ENCODE data around the gene MFSD11. TPM values are rescaled to one million over a fixed set of nuclear protein-coding genes. Genes with fewer than 3 reads are reported as not detected.
A peak's percentile ranks its signal among the peaks of the same experiment; 100 is the strongest.
"Not testable (repeated sequence)": the region's sequence is repeated elsewhere in the genome, so short reads cannot be mapped to it uniquely, and the experiment has no call there.

Gene MFSD11
- total and polyA plus RNA-seq, 11 donors = 14.3 to 36.5 (median 25.3) TPM

DNA sequence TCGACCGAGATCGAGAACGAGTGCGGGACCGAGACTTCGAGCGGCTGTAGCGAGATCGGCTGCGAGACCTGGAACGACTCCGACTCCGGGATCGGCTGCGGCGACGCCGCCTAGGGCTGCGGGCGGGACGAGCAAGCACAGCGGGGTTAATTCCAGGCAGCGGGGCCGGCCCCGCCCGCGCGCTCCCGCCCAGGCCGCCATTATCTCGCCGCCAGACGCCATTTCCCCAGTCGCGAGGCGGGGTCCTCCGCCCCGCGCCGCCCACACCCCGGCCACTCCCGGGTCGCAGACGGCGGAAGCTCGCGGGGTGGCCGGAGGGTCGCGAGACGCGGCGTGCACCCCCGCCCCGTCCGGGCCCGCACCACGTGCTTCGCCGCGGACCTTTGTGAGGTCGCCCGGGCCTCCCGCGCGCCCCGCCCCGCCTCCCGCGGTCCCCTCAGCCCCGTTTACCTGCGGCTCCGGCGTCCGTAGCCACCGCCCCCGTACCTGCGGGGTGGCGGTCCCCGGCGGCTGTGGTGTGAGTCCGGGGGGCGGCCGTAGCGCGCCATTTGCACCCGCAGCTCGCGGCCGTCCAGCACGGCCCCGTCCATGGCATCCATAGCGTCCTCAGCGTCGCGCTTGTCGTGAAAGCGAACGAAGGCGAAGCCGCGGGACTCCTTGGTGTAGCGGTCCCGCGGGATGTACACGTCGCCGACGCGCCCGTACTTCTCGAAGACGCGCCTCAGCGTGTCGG, 1.4 kb upstream of the MFSD11 start:
- Histone ChIP-seq H3K27ac (peak overlapping the region; percentile 97 to 100 (median 99)), H3K36me3 (peaks cover 0 to 55% (median 49%) of the 10 kb centered on the region in 9 donors), H3K4me3 (peak overlapping the region; percentile 71 to 100 (median 94)), H3K4me1 (peaks cover 5 to 78% (median 49%) of the 10 kb centered on the region in 12 donors), H3K9me3 (no peaks in the 10 kb centered on the region), H3K27me3 (no peaks in the 10 kb centered on the region)
- intact Hi-C loops (cut with DNase I) = loop anchor here in 2 of 10 donors (1.0 to 10.0 kb wide), 2 partner anchors 10 to 52 kb away; partner anchors contain the start of genes JMJD6 (in 1 of the 2) and METTL23 (in 1 of the 2)
- ATAC-seq (peak; percentile 17 to 65 (median 44)), DNase-seq (peak; percentile 84 to 90 (median 86))
- WGBS, 4 donors = 0 to 1% (median 0%) methylated on average over 38 to 117 of the region's 117 CpGs
- peak in 1 of 2 donors; percentile 54 for TF ChIP-seq POLR2A (IDR thresholded peaks at IDR 0.05)
- TF ChIP-seq, protein P1, sequence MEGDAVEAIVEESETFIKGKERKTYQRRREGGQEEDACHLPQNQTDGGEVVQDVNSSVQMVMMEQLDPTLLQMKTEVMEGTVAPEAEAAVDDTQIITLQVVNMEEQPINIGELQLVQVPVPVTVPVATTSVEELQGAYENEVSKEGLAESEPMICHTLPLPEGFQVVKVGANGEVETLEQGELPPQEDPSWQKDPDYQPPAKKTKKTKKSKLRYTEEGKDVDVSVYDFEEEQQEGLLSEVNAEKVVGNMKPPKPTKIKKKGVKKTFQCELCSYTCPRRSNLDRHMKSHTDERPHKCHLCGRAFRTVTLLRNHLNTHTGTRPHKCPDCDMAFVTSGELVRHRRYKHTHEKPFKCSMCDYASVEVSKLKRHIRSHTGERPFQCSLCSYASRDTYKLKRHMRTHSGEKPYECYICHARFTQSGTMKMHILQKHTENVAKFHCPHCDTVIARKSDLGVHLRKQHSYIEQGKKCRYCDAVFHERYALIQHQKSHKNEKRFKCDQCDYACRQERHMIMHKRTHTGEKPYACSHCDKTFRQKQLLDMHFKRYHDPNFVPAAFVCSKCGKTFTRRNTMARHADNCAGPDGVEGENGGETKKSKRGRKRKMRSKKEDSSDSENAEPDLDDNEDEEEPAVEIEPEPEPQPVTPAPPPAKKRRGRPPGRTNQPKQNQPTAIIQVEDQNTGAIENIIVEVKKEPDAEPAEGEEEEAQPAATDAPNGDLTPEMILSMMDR (IDR thresholded peaks at IDR 0.05) = peak in 7 of 12 donors; percentile 15 to 49 (median 21)

DNA sequence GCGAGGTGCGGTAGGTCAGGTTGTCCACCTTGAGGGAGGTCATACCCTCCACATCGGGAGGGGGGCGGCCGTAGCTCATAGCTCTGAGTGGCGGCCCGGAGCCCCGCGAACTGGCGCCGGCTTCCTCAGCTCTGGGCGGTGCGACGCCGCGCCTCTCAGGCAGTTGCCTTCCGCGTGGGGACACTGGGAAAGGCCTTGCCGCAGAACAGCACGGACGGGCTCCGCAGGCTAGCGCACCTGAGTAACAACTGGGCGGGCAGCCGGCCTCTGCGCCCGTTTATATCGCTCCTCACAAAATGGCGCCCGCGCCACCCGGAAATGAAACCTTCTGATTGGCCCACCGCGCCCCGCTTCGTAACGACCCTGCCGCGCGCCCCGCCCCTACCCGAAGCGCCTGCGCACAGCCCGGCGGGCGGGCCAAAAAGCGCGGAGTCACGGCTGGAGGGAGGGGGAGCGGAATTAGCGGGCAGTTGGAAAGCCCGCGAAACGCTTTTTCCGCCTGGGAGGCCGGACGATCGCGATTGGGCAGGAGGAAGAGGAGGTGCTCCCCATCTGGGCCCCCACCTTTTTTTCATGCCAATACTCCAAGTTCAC, 740 bp upstream of the MFSD11 start, which contains the start of gene SRSF2:
SRSF2 (minus strand) TSS at position 250 of the 594 bp plus-strand sequence; CDS start at position 79, 171 bp downstream.
- intact Hi-C loops (cut with DNase I) = loop anchor here in 2 of 10 donors (1.0 to 10.0 kb wide), 2 partner anchors 11 to 52 kb away; partner anchors contain the start of genes JMJD6 (in 1 of the 2) and METTL23 (in 1 of the 2)
- peaks cover 0 to 55% (median 49%) of the 10 kb centered on the region in 9 donors for H3K36me3 ChIP-seq

DNA sequence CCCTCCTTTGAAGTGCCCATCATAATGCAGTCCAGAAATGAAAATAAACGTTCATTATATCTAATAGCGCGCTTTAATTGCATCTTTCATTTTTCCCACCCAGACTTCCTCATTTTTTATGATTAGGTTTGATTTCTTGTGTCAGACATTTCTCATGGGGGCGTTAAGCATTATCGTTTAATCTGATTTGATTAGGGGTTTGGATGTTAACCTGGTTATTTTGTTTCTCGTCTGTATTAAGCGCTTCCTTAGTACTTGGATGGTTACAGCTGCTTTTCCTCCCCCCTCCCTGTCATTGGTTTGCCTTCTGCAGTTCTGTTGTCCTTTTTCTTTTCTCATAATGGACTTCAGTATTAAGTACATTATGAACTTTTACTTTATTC, 540 bp downstream of the MFSD11 start:
- intact Hi-C loops (cut with DNase I) = loop anchor here in 1 of 10 donors (10.0 kb wide), 1 partner anchor 54 kb away; no protein-coding TSS in a partner anchor
- ATAC-seq (no peak), DNase-seq (no peak)
- Histone ChIP-seq H3K4me1 (peaks cover 2 to 66% (median 40%) of the 10 kb centered on the region in 12 donors), H3K36me3 (peaks cover 0 to 55% (median 49%) of the 10 kb centered on the region in 9 donors), H3K4me3 (peak overlapping the region; percentile 45 to 100 (median 94)), H3K27ac (peak overlapping the region; percentile 97 to 100 (median 99)), H3K27me3 (no peaks in the 10 kb centered on the region), H3K9me3 (no peaks in the 10 kb centered on the region)
- TF ChIP-seq, protein P1 (IDR thresholded peaks at IDR 0.05) = no peak
- TF ChIP-seq POLR2A (IDR thresholded peaks at IDR 0.05) = no peak
- 1 to 4% (median 4%) methylated on average over 7 of the region's 7 CpGs for WGBS, 4 donors

More for the DNA sequence above, 740 bp upstream of the MFSD11 start, which contains the start of gene SRSF2:
- DNase-seq = peak; percentile 98 to 99 (median 98)
- peak; percentile 90 to 99 for TF ChIP-seq POLR2A (IDR thresholded peaks at IDR 0.05)
- TF ChIP-seq, protein P1 (IDR thresholded peaks at IDR 0.05) = no peak
- H3K4me3 ChIP-seq = peak within 1 kb of the TSS; percentile 71 to 100 (median 94)
- no peaks in the 10 kb centered on the region for H3K27me3 ChIP-seq
- no peaks in the 10 kb centered on the region for H3K9me3 ChIP-seq
- ATAC-seq = peak; percentile 88 to 94 (median 91)
- WGBS, 4 donors = 0 to 1% (median 0%) methylated on average over 41 to 60 of the region's 60 CpGs
- peaks cover 5 to 78% (median 48%) of the 10 kb centered on the region in 12 donors for H3K4me1 ChIP-seq
- peak within 1 kb of the TSS; percentile 97 to 100 (median 99) for H3K27ac ChIP-seq

DNA sequence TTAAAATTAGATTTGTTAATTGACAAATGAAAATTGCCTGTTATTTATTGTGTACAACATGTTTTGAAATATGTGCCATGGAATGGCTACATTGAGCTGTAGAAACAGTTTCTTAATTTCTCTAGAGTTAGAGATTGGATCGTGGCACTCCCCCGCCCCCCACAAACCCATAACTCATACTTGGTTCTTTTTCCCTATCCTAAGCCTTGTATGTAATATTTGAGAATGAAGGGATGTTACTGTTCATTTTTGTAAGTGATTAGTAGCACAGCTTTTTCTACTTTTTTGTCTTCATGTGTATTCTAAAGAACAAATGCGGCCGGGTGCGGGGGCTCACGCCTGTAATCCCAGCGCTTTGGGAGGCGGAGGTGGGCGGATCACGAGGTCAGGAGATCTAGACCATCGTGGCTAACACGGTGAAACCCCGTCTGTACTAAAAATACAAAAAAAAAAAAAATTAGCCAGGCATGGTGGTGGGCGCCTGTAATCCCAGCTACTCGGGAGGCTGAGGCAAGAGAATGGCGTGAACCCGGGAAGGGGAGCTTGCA, 1.7 kb downstream of the MFSD11 start:
- DNase-seq, H3K27me3 ChIP-seq, ATAC-seq, H3K9me3 ChIP-seq: not testable (repeated sequence)
- H3K4me3 ChIP-seq = peak overlapping the region in 10 of 12 donors; percentile 71 to 100 (median 94)
- H3K4me1 ChIP-seq = peaks cover 0 to 62% (median 33%) of the 10 kb centered on the region in 12 donors
- intact Hi-C loops (cut with DNase I) = loop anchor here in 1 of 10 donors (10.0 kb wide), 1 partner anchor 55 kb away; no protein-coding TSS in a partner anchor
- peak overlapping the region; percentile 67 to 100 (median 99) for H3K27ac ChIP-seq
- WGBS, 4 donors = 71 to 81% (median 78%) methylated on average over 17 of the region's 17 CpGs
- peaks cover 0 to 55% (median 49%) of the 10 kb centered on the region in 9 donors for H3K36me3 ChIP-seq

All from heart left ventricle (tissue), 16 donors.